GM21737 (cell line): ENCODE results near the gene SFMBT2.

Source experiments
- ATAC-seq: cut with Tn5 transposase; IDR thresholded peaks from one replicate; pipeline ENCODE4 v1.9.1; 2021; ENCODE audit warnings: mild to moderate bottlenecking, moderate library complexity; ENCODE audit not compliant: unreplicated experiment

Gene SFMBT2

DNA sequence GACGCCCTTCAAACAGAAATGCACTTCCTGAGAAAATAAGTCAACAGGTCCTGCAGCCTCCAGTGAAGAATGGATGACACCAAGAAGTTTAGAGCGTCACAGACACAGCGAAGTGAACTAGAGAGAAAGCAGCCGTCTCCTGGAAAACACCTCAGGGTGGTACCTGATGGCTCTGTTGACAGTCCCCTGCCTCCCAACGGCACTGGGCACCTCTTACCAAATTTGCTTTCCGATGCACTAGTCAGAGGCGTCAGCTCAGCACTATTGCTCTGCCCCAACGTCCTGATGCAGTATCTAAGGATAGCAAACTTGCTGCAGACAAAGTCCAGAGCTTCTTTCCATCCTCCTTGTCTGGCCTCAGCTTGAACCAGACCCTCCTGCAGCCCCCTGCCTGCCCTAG lies 38.3 kb downstream of the SFMBT2 start:
- no peak for ATAC-seq

DNA sequence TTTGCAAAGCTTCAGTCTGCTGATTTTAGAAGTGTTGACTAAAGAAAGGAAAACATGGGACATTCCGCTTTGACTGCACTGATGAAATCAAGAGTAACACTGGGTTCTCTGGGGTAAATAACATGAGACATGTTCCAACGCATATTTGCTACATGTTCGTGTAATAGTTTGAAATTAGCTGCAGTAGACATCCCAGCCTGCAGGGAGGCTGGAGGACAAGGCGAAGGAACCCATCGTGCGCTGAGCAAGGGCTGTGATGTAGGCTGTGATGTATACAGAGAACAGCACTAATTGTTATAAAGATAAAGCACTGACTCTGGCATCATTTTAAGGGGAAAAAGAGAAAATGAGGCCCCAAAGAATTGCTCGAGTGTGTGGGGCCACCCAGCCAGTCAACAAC lies 40.3 kb downstream of the SFMBT2 start:
- ATAC-seq = no peak

DNA sequence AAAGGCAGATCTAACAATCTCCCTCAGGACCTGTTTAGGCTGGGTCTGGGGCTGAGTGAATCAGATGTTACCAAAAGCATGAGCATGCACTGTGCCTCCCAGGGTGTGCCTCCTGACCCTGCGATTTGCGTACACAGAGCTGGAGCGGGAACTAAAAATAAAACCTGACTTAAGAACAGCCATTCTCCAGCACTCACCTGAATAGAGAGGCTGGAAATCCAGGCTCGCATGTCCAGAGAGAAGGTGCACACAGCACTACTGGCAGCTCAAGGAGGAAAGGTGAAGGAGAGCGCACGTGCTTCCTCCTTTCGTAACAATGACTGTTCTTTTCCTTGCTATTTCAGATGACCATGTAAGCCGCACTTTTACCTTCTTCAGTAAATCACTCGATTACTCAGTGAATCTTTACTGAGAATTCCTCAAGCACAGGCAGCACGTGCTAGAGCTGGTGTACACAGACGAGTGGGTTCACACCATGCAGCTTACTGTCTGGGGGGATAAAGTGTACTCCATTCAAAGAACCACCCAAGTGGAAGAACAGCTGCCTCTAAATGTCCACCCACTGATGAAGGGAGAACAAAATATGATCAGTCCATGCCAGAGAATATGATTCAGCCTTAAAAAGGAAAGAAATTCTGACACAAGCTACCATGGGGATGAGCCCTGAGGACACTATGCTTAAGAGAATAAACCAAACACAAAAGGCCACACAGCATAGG lies 45.6 kb downstream of the SFMBT2 start:
- ATAC-seq = no peak

DNA sequence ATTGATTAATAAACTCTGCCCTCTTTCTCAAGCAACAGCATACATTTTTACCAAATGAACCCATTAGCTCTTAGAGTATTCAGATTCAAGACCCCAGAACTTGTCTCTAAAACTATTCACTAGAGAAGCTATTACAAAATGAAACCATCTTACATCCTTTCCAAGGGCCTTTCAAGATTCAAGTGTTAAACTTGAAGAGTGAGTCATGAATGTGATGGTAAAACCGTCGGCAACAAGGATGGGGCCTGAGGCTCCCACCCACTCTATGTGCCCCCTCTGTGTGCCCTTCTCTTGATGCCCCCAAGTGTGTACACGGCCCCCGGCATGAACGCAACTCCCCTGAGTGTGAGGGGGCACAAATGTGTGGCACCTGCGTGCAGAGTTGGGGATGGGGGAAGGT lies 46.4 kb downstream of the SFMBT2 start:
- no peak for ATAC-seq

DNA sequence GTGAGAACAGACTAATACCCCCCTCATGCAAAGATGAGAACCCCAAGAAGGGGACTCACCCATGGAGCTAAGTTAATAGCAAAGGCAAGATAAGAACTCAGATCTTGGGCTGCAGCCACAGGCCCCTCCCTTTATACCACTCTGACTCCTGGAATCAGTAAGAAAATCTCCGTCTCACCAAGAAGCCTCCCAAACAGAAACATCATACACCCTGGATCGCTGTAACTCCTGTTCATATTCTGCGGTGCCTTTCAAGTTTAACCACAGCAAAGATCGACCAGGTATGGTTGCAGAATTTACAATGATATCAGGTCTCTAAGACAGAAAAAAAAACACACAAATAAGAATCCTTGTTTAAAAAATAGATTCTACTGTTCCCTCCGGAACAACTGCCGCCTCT lies 47.1 kb downstream of the SFMBT2 start:
- no peak for ATAC-seq

DNA sequence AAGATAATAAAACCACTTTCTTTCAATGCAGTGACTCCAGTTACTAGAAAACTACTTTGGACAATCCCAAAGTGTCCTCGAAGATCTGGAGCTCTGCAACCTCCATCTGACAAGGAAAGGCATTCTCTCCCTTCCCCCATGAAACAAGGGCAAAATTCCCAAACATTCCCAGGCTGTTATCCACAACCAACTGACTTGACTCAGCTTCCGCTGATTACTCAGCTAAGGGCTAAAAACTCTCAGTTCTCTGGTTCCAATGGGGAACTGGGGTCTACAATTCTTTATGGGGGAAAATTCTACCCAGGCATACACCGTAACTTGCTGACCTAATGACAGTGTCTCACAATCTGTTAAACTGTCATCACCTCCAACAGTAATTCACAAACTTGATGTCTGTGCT lies 48.4 kb downstream of the SFMBT2 start:
- no peak for ATAC-seq

DNA sequence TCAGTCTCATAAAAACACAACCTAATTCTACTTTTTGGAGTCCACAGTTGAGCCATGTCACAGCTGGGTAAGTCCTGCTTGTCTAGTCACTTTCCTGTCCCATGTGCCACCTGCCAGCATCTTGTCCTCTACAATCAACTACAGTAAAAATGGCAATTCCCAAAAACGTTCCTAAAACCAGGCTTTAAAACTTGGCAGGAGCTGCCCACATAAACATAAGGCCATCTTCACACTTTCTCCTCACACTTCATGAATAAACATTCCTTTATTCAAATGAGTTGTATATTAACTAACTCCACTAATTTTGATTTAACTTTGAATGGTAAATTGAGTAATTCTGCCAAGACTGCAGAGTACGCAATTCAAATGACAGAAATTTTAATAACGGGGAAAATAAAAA lies 49.5 kb downstream of the SFMBT2 start:
- no peak for ATAC-seq

DNA sequence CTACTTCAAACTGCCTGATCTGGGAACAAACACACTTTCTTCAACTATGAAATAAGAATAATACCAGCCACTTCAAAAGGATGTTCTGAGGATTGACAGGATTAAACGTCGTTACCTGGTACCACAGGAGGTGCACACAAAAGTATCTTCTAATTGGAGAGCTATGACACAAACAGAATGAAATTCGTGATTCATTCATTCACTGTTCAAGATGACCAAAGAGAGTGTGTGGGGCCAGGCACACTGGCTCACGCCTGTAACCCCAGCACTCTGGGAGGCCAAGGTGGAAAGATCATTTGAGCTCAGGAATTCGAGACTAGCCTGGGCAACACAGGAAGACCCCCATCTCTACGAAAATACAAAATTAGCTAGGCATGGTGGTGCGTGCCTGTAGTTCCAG lies 50.9 kb downstream of the SFMBT2 start:
- ATAC-seq = no peak

DNA sequence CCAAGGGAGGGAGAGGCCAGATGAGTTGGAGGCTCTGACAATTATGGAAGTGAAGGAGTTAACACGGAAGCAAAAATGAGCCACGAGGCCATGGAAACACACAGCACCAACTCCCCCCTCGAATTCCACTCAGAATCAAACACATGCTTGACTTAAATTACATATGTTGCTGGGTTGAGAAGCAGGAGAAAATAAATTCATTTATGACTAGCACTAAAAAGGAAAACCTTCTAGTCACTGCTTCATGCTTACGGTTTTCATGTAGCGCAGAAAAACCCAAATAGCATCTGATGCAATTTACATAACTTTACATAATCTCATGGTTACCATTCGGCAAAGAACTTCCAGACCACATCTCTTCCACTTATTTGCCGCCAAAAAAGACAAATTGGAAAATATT lies 51.5 kb downstream of the SFMBT2 start:
- no peak for ATAC-seq

DNA sequence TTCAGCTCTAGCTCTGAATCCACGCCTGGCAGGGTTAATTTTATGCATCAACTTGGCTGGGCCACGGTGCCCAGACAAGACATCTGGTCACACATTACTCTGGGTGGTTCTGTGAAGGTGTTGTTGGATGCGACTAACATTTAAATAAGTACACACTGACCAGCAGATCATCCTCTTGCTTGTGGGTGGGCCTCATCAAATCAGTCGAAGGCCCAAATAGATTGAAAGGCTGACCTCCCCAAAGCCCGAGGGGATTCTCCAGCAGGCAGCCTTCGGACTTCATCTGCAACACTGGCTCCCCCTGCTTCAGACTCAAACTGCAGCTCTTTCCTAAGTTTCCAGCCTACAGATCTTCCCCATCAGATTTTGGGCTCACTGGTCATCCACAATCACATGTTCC lies 53.6 kb downstream of the SFMBT2 start:
- no peak for ATAC-seq

DNA sequence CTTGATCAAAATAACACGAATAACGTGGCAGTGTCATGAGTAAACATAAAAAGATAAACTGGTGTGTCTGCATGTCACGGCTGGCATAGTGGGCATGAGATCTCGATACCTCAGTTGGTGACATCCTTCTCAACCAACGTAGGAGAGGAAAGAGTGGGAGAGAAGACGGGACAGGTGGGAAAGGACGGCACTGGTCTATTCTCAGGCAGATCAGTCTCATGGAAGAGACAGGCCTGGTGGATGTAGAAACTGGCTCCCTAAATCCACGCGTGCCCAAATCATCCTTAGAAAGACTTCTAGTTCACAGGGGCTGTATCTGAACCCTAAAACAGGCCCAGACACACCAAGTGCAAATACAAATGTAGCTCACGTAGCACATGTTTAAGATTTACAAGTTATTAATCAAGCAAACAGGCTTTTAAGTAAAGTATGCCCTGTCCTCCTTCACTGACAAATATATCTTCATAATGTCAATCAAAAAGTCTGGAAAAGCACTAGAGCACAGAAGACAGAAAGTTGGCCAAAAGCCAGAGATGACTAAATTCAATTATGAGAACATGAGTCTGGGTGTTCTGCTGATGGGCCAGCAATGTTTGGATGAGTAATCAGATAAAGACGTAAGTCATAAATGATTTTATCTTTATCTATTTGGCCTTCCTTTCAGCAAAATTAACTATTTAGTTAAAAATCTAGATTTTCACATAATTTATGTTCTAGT lies 56.3 kb downstream of the SFMBT2 start:
- no peak for ATAC-seq

DNA sequence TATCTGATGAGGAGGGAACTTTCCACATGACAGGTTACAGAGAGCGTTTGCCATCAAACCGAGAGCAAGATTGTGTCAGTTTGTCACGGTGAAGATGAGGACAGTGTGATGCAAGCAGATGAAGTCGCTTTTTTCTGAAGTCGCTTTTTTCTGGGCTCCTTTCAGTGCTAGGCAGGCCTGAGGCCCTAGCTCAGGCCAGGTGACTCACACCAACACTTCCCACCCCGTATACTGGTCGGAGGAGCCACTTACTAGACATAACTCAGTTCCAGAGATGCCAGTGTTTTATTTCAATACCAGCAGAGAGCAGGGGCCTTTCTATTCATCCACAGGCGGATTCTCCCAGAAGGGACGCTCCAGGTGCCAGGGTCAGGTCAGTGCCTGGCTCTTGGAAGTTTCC lies 58.9 kb downstream of the SFMBT2 start:
- ATAC-seq = no peak

DNA sequence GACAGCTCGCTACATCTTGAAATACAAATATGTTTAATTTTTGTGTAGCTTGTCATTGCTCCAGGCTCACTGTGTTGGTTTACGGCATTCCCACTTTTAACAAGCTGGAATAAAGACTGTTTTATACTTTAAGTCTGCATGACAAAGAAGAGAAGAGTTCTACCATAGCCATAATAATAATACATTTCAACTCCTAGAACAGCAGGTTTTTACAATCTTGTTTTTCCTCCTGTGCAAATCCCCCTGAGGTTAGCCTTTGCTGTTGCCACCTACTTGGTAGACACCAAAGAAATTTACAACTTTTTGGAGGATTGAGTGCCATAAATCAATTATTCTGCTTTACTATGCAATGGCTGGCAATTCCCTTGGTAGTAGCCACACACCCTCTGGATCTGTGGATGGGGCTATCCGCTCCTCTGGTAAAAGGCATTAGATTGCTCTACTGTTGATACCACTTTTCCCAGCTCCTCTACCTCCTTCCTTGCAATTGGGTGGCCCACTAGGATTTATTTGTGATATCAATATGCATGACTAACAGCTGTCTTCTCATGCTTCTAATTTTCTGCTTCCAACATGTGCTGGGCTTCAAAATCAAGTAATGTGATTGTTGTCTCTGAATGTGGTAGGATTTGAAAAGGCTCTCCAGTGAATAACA lies 60.2 kb downstream of the SFMBT2 start:
- ATAC-seq = no peak

DNA sequence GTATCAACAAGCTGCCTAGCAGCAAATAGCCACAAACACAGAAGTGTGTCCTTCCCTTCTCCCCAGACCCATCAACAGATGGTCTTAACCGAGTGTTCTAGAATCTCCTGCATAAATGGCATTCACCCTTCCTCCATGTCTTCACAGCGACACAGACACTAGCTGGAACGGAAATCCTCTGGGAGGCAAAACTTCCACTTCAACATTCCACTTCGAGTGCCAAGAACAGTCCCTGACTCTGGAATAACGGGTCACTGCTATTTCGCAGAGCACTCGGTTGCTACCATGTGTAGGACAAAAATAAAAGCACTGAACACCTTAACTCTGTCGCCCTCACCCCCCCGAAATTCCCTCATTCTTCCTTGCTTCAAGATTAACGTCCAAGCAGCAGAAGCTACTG lies 65.1 kb downstream of the SFMBT2 start:
- no peak for ATAC-seq

DNA sequence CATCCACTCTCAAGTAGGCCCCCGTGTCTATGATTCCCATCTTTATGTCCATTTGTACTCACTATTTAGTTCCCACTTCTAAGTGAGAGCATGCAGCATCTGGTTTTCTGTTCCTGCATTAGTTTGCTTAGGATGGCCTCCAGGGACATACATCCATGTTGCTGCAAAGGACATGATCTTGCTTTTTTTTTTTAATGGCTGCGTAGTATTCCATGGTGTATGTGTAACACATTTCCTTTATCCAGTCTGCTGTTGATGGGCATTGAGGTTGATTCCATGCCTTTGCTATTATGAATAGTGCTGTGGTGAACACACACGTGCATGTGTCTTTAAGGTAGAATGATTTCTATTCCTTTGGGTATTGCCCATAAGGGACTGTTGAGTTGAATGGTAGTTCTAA lies 67.8 kb downstream of the SFMBT2 start:
- no peak for ATAC-seq

DNA sequence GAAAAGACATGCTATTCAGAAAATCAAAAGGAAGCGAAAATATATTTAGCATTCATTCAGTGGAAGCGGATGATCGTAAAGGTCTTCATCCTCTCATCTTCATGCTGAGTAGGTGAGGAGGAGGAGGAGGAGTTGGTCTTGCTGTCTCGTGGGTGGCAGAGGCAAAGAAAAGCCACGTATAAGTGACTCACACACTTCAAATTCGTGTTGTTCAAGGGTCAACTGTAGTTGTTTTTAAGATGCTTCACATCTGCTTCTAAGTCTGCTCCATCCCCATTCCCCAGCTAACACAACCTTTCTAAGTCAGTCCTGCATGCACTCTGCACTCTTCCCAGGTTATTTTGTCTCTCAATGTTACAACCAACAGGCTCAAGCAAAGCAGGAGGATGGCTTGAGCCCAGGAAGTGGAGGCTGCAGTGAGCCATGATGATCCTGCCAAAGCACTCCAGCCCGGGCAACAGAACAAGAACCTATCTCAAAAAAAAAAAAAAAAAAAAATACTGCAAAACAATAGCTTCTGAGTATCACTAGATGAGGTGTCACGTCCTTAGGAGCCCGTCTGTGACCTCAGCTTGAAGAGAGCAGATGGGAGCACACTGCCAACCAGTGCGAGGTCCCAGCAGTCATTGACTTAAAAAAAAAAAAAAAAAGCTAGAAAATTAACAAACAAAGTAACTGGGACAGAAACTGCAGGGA lies 70.5 kb downstream of the SFMBT2 start:
- no peak for ATAC-seq

DNA sequence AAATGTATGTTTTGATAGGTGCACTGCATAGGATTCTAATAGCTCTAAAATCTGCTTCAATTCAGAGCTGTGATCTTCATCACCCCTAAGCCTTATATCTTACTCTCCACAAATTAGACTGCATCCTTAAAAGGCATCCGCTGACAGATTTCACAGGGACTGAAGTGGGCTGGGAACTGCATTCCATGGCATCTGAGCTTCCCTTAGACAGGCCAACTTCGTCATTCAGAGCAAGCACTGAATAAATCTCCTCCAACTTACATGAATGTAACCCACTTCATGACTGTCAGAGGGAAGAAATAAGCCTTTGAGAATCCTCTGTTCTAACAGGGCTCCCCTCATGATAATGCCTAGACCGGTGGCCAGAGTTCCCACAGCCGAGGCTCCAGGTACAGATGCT lies 71.3 kb downstream of the SFMBT2 start:
- no peak for ATAC-seq

DNA sequence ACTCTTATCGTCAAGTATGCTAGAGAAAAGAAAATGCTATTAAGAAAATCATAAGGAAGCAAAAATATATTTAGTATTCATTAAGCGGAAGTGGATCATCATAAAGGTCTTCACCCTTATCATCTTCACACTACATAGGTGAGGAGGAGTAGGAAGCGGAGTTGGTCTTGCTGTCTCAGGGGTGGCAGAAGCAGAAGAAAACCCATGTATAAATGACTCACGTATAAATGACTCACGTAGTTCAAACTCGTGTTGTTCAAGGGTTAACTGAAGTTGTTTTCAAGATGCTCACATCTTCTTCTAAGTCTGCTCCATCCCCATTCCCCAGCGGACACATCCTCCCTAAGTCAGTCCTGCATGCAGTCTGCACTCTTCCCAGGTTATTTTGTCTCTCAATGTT lies 72.4 kb downstream of the SFMBT2 start:
- ATAC-seq = no peak

DNA sequence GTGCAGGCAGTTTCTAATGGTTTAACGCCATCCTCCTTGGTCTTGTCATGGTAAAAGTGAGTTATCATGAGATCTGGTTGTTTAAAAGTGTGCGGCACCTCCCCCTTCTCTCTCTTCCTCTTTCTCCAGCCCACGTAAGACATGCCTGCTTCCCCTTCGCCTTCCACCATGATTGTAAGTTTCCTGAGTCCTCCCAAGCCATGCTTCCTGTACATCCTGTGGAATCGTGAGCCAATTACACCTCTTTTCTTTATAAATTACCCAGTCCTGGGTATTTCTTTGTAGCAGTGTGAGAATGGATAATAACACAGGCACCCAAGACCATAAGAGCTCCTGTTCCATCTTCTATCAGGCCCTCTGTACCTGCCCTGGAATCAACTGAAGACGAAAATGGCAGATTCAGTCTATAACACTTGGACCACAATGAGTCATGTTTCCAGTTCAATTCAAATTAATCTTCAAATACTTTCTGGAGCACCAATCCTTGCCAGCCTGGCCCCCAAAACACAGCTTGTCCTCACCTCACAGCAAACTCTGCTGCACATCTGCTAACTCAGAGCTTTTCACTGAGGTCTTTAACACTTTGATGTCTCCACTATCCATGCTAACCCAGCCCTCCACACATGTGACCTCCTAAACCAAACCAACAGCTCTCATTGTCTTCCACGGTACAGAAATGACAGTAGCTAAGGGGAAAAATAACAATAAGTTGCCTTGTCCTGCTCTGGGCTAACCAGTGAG lies 73.2 kb downstream of the SFMBT2 start:
- peak; percentile 59 for ATAC-seq

DNA sequence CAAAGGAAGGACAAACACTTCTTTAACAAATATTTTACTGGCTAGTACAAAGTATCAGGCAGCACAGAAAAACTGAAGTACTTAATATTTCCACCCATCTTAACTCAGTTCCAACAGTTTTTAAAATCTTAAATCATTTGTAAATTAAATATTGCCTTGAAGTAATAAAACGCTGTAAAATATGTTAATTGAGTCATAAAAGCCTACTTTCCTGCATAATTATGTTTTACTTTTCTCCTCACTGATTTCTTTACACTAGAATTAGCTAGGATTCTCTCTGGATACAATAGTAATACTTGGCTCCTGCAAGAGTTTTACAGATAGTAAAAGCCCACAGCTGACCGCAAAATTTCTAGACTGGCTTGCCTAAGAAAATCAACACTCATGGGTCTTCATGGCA lies 74.9 kb downstream of the SFMBT2 start:
- no peak for ATAC-seq

DNA sequence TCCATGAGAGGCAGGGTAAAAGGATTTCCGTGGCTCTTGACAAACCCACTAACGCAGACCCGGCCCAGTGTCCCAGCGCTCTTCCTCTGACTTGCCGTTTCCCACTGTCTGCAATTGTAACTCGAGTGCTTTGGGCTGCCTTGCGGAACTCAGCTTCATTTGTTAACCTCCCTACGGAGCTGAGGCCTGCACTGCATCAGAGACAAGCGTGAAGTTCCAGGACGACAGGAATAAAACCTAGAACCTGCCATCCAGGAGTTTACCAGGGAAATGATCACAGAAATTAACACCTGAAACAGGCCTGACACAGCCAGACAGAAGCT lies 76.2 kb downstream of the SFMBT2 start:
- ATAC-seq = no peak
